ENCODE measurements around the gene RPS23.

Gene RPS23

GRCh38 chr5:82295144-82295543, 17.0 kb upstream of the RPS23 start:
- no peak overlapping the region for H3K4me3 ChIP-seq (ENCODE audit: low read depth, low read length)
- DNase-seq (ENCODE audit: low read depth) = no peak
- TF ChIP-seq, protein P1, sequence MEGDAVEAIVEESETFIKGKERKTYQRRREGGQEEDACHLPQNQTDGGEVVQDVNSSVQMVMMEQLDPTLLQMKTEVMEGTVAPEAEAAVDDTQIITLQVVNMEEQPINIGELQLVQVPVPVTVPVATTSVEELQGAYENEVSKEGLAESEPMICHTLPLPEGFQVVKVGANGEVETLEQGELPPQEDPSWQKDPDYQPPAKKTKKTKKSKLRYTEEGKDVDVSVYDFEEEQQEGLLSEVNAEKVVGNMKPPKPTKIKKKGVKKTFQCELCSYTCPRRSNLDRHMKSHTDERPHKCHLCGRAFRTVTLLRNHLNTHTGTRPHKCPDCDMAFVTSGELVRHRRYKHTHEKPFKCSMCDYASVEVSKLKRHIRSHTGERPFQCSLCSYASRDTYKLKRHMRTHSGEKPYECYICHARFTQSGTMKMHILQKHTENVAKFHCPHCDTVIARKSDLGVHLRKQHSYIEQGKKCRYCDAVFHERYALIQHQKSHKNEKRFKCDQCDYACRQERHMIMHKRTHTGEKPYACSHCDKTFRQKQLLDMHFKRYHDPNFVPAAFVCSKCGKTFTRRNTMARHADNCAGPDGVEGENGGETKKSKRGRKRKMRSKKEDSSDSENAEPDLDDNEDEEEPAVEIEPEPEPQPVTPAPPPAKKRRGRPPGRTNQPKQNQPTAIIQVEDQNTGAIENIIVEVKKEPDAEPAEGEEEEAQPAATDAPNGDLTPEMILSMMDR (IDR thresholded peaks at IDR 0.05; ENCODE audit: insufficient read depth, low read depth, low read length, missing control alignments) = no peak

GRCh38 chr5:82291420-82291819, 13.3 kb upstream of the RPS23 start:
- TF ChIP-seq, protein P1 (IDR thresholded peaks at IDR 0.05; ENCODE audit: insufficient read depth, low read depth, low read length, missing control alignments) = no peak
- no peak for DNase-seq (ENCODE audit: low read depth)
- H3K4me3 ChIP-seq (ENCODE audit: low read depth, low read length) = no peak overlapping the region

GRCh38 chr5:82290908-82291307, 12.8 kb upstream of the RPS23 start:
- no peak for DNase-seq (ENCODE audit: low read depth)
- TF ChIP-seq, protein P1 (IDR thresholded peaks at IDR 0.05; ENCODE audit: insufficient read depth, low read depth, low read length, missing control alignments) = no peak
- H3K4me3 ChIP-seq (ENCODE audit: low read depth, low read length) = no peak overlapping the region

GRCh38 chr5:82290005-82290404, 11.9 kb upstream of the RPS23 start:
- TF ChIP-seq, protein P1 (IDR thresholded peaks at IDR 0.05; ENCODE audit: insufficient read depth, low read depth, low read length, missing control alignments) = no peak
- no peak overlapping the region for H3K4me3 ChIP-seq (ENCODE audit: low read depth, low read length)
- DNase-seq (ENCODE audit: low read depth) = no peak

DNA sequence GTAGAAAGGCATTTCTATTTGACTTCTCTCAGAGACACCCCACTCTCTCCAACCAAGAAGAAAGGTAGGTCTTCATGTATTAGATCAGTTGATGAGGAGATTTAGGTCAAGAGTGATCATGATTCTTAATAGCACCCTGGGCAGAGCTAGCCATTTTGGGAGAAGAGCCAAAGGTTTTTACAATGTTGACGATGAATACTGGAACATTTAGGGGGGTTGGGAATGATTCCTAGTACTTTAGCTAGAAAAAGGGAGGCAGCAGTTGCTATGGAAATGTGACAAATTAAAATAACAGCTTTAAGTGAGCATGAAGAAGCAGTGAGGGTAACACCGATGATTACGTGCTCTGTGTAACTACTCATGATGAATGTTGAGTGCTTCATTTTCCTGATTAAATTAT, 9.5 kb upstream of the RPS23 start:
- TF ChIP-seq, protein P1 (IDR thresholded peaks at IDR 0.05; ENCODE audit: insufficient read depth, low read depth, low read length, missing control alignments) = no peak
- H3K4me3 ChIP-seq (ENCODE audit: low read depth, low read length) = no peak overlapping the region
- DNase-seq (ENCODE audit: low read depth) = no peak

DNA sequence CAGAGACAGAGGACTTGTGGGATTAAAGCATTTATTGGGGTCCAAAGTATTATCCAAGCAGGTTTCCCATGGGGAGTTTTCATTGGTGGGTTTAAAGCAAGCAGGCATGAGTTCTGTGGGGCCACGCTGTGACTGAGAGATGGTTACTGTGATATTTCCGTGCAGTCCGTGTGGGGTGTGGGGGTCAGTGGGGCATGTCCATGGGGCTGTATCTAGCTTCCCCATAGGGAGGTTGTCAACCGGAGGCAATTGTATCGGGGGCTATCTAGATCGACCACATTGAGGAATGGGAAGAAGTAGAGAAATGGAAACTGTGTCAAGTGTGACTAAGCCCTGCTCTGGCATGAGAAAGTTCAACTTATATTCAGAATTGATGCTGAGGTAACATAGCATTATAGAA, 7.1 kb upstream of the RPS23 start:
- DNase-seq (ENCODE audit: low read depth) = no peak
- TF ChIP-seq, protein P1 (IDR thresholded peaks at IDR 0.05; ENCODE audit: insufficient read depth, low read depth, low read length, missing control alignments) = no peak
- no peak overlapping the region for H3K4me3 ChIP-seq (ENCODE audit: low read depth, low read length)

GRCh38 chr5:82283893-82284292, 5.7 kb upstream of the RPS23 start:
- H3K4me3 ChIP-seq (ENCODE audit: low read depth, low read length) = no peak overlapping the region
- DNase-seq (ENCODE audit: low read depth) = no peak
- TF ChIP-seq, protein P1 (IDR thresholded peaks at IDR 0.05; ENCODE audit: insufficient read depth, low read depth, low read length, missing control alignments) = no peak
